HG02840 (cell line): ENCODE measurements around the gene CALY.

Source experiments
- ATAC-seq: cut with Tn5 transposase; IDR thresholded peaks from one replicate; pipeline ENCODE4 v1.9.1; 2021; ENCODE audit warnings: mild to moderate bottlenecking, moderate library complexity, moderate number of reproducible peaks; ENCODE audit not compliant: unreplicated experiment, low FRiP score

CALY gene

DNA sequence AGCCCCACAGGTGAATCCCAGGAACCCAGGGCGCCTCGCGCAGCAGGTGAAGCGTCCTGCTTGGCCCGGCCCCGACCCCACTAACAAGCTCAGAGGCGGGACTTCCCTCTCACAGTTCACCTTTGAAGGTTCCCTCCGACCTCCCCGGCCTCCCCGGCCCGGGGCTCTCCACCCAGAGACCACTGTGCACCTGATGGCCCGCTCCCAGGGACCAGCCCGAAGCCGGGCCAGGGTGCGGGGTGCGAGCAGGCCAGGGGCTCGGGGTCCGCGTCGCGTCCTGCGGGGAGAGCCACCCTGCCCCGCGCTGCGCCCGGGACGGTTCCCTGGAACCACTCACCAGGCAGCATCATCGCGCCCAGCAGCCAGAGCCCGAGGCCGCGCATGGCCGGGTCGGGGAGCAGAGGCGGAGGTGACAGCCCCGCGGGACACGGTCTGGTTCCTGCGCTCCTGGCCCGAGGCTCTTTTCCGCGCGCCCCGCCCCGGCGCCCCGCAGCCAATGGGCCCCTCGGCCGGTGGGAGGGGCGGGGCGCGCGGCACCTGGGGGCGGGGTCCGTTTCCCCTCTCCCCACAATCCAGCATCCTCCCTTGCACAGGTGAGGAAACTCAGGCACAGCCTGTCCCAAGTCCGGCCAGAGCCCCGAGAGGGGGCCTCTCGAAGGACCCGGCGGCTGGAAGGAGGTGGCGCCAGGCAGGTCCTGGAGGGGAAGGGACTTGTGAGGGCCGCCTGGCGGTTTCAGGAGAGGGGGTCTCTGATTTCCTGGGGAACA, 60.1 kb downstream of the CALY start, which contains the start of gene ADAM8:
TSS of gene ADAM8 (minus strand) at position 434 of the 767 bp plus-strand sequence. CDS start at position 383, 51 bp downstream.
- ATAC-seq = peak; percentile 34

- no peak for ATAC-seq
Measured at GRCh38 chr10:133276100-133276434, 60.6 kb downstream of the CALY start.

- peak; percentile 25 for ATAC-seq
Measured at GRCh38 chr10:133275684-133276092, 61.0 kb downstream of the CALY start.

DNA sequence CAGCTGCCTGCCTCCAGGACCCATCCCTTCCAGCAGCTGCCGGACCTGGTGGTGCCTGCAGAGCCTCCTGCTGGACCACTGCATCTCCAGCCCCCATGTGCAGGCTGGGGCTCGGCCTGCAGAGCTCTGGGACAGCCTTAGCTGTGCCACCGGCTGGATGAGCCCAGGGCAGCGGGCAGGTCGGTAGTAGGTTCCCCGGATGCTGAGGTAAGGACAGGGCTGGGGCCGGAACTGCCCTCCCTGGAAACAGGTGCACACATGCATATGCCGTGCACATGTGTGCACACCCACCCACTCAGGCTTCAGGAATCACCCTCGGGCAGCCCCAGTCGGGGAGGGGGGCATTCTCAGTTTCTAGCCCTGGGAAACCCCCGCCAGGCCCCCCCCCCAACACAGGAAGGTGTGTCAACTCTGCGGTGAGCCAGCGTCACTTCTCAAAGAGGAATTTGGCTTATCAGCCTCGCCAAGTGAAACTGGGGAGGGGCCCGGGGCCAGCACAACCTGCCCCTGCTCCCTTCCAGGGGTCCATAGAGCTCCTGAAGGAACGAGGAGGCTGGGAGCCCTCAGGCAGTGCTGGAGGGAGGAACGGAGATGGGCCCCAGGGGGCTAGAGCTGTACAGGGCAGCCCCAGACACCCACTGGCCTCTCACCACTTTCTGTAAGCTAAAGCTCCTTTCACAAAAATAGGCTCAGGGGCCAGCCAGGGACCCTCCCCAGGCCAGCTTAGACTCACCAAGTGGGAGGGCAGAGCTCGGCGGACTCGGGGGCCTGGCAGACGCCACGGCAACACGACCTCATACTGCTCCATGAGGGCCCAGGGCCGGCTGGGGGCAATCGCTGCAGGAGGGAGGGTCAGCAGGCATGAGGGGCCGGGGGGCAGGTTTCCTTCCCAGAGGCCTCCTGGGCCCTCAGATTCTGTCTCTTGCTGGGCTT, 61.7 kb downstream of the CALY start:
- peak; percentile 52 for ATAC-seq
